Vagina (tissue), 2 donors: ENCODE measurements around the gene NUP93.

Experiments used
- CTCF ChIP-seq, 3 experiments: fragments of 450-650 bp in 2 of 3; fragments of 200-600 bp in 1 of 3; sonication (generic) in 1 of 3; IDR thresholded peaks; one replicate each; pipeline ENCODE4 v1.5.1; 2017 to 2019; ENCODE audit warnings: antibody characterized with exemption in 3 of 3, mild to moderate bottlenecking in 2 of 3, moderate library complexity in 2 of 3
- POLR2A ChIP-seq, 2 donors: fragments of 450-650 bp; IDR thresholded peaks; one replicate each; pipeline ENCODE4 v1.6.1; 2017; ENCODE audit warnings: antibody characterized with exemption in 2 of 2, mild to moderate bottlenecking in 2 of 2, moderate library complexity in 2 of 2
- POLR2AphosphoS5 ChIP-seq, 2 donors: sonication (generic); formaldehyde crosslinking; IDR thresholded peaks; one replicate each; pipeline ENCODE4 v1.9.0; 2017; ENCODE audit warnings: antibody characterized with exemption in 2 of 2, mild to moderate bottlenecking in 2 of 2, low read depth in 1 of 2; ENCODE audit not compliant: insufficient read depth in 1 of 2

GRCh38 chr16:56844056-56844455 is 114.1 kb downstream of the NUP93 start:
- TF ChIP-seq CTCF (IDR thresholded peaks at IDR 0.05) (no peak), POLR2A (IDR thresholded peaks at IDR 0.05) (no peak), POLR2AphosphoS5 (IDR thresholded peaks at IDR 0.05; ENCODE audit: insufficient read depth in 1 of 2, low read depth in 1 of 2) (no peak)
